Epithelial cell of prostate (primary cell): ENCODE results near the gene GADD45A.

Experiments
- DNase-seq: peaks from one replicate; pipeline ENCODE4 v3.0.0-alpha.2; 2011; ENCODE audit warnings: low read depth, low spot score
- H3K27ac ChIP-seq: fragments of 450-650 bp; 2 replicates; pipeline ENCODE4 v1.5.1; 2017; ENCODE audit warnings: mild to moderate bottlenecking

The GADD45A gene

DNA sequence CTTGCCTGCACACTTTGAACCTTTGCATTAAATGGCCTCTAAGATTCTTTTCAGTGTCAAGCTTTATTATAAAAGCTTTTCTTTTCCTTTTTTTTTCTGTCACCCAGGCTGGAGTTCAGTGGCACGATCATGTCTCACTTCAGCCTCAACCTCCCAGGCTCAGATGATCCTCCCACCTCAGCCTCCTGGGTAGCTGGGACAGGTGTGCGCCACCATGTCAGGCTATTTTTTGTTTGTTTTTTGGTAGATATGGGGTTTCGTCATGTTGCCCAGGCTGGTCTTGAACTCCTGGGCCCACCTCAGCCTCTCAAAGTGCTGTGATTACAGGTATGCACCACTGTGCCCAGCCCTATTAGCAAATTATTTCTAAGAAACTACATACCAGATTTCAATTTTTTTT is 52.9 kb downstream of the GADD45A start:
- no peak for DNase-seq
- H3K27ac ChIP-seq, result peak overlapping the region; percentile 88
